H9 (cell line): Measurements from ENCODE around the gene MCF2L. TPM values are rescaled to one million over a fixed set of nuclear protein-coding genes. Genes with fewer than 3 reads are reported as not detected.
A peak's percentile ranks its signal among the peaks of the same experiment; 100 is the strongest.

Experiments used
- DNase-seq: peaks from one replicate; pipeline ENCODE4 v3.0.0-alpha.2; 2017
- H2AFZ ChIP-seq: one replicate; pipeline ENCODE4 v1.6.1; 2013; ENCODE audit warnings: mild to moderate bottlenecking, low read length, control low read depth, moderate library complexity
- H2AK5ac ChIP-seq: 2 replicates; pipeline ENCODE4 v1.6.1; 2013; ENCODE audit warnings: low read length, control low read depth, mixed read lengths; ENCODE audit not compliant: insufficient read length
- H2BK120ac ChIP-seq: one replicate; pipeline ENCODE4 v1.6.1; 2013; ENCODE audit warnings: low read depth, mild to moderate bottlenecking, low read length, control low read depth, inconsistent platforms; ENCODE audit not compliant: poor library complexity, severe bottlenecking
- H2BK12ac ChIP-seq: 2 replicates; pipeline ENCODE4 v1.6.1; 2013; ENCODE audit warnings: low read length, control low read depth, mixed read lengths, low read depth; ENCODE audit not compliant: insufficient read length
- H2BK15ac ChIP-seq: 2 replicates; pipeline ENCODE4 v1.6.1; 2013; ENCODE audit warnings: low read depth, low read length, control low read depth
- H2BK20ac ChIP-seq: one replicate; pipeline ENCODE4 v1.6.1; 2013; ENCODE audit warnings: low read depth, mild to moderate bottlenecking, low read length, control low read depth, inconsistent platforms; ENCODE audit not compliant: poor library complexity, severe bottlenecking
- H2BK5ac ChIP-seq: 2 replicates; pipeline ENCODE4 v1.6.1; 2013; ENCODE audit warnings: low read length, control low read depth, mixed read lengths; ENCODE audit not compliant: insufficient read length
- H3K14ac ChIP-seq: 2 replicates; pipeline ENCODE4 v1.6.1; 2013; ENCODE audit warnings: low read length, control low read depth; ENCODE audit not compliant: insufficient read depth
- H3K18ac ChIP-seq: 2 replicates; pipeline ENCODE4 v1.6.1; 2013; ENCODE audit warnings: low read depth, mild to moderate bottlenecking, mixed read lengths, low read length, control low read depth; ENCODE audit not compliant: insufficient read length
- H3K23ac ChIP-seq: 2 replicates; pipeline ENCODE4 v1.6.1; 2013; ENCODE audit warnings: low read length, control low read depth, mixed read lengths, low read depth; ENCODE audit not compliant: insufficient read length
- H3K23me2 ChIP-seq: 2 replicates; pipeline ENCODE4 v1.6.1; 2013; ENCODE audit warnings: low read depth, mild to moderate bottlenecking, mixed read lengths, low read length, control low read depth; ENCODE audit not compliant: insufficient read length, poor library complexity, severe bottlenecking
- H3K27ac ChIP-seq: 2 replicates; pipeline ENCODE4 v1.5.1; 2013; ENCODE audit warnings: low read length, control low read depth, mixed read lengths, low read depth; ENCODE audit not compliant: insufficient read length
- H3K27me3 ChIP-seq: 2 replicates; pipeline ENCODE4 v1.6.1; 2013; ENCODE audit warnings: low read length, control low read depth, inconsistent platforms; ENCODE audit not compliant: insufficient read depth
- H3K4ac ChIP-seq: 2 replicates; pipeline ENCODE4 v1.6.1; 2013; ENCODE audit warnings: low read depth, mild to moderate bottlenecking, control low read depth, inconsistent platforms, low read length, moderate library complexity
- H3K4me1 ChIP-seq: 2 replicates; pipeline ENCODE4 v1.6.1; 2013; ENCODE audit warnings: low read length, control low read depth, inconsistent platforms; ENCODE audit not compliant: insufficient read depth
- H3K4me2 ChIP-seq: 2 replicates; pipeline ENCODE4 v1.6.1; 2013; ENCODE audit warnings: low read length, control low read depth, mixed read lengths; ENCODE audit not compliant: insufficient read length, insufficient read depth
- H3K56ac ChIP-seq: 2 replicates; pipeline ENCODE4 v1.6.1; 2013; ENCODE audit warnings: low read depth, mild to moderate bottlenecking, mixed read lengths, low read length, control low read depth; ENCODE audit not compliant: insufficient read length
- H3K79me1 ChIP-seq: 2 replicates; pipeline ENCODE4 v1.6.1; 2013; ENCODE audit warnings: low read depth, mild to moderate bottlenecking, moderate library complexity, low read length, control low read depth, inconsistent platforms; ENCODE audit not compliant: insufficient read depth, poor library complexity, severe bottlenecking
- H3K79me2 ChIP-seq: 2 replicates; pipeline ENCODE4 v1.6.1; 2013; ENCODE audit warnings: low read length, control low read depth, inconsistent platforms; ENCODE audit not compliant: insufficient read depth
- H3K9ac ChIP-seq: 2 replicates; pipeline ENCODE4 v1.6.1; 2013; ENCODE audit warnings: low read length, control low read depth, mixed read lengths; ENCODE audit not compliant: insufficient read length; ENCODE audit errors: extremely low read depth
- H3K9me3 ChIP-seq: one replicate; pipeline ENCODE4 v1.6.1; 2013; ENCODE audit warnings: low read depth, low read length, inconsistent platforms; ENCODE audit not compliant: control insufficient read depth
- H3T11ph ChIP-seq: one replicate; pipeline ENCODE4 v1.6.1; 2013; ENCODE audit warnings: mild to moderate bottlenecking, low read length, control low read depth, inconsistent platforms
- H4K20me1 ChIP-seq: one replicate; pipeline ENCODE4 v1.6.1; 2013; ENCODE audit not compliant: control insufficient read depth, insufficient read length, insufficient read depth
- H4K5ac ChIP-seq: 2 replicates; pipeline ENCODE4 v1.6.1; 2013; ENCODE audit warnings: low read depth, mild to moderate bottlenecking, mixed read lengths, low read length, control low read depth; ENCODE audit not compliant: insufficient read length
- H4K8ac ChIP-seq: replicated peaks from 2 replicates; pipeline ENCODE4 v1.6.1; 2013; ENCODE audit warnings: low read length, control low read depth, mixed read lengths, low read depth; ENCODE audit not compliant: insufficient read length
- H4K91ac ChIP-seq: 2 replicates; pipeline ENCODE4 v1.6.1; 2013; ENCODE audit warnings: low read depth, mild to moderate bottlenecking, moderate library complexity, mixed read lengths, low read length, control low read depth; ENCODE audit not compliant: insufficient read length
- H3K27ac Mint-ChIP-seq, 3 experiments: 2 replicates in 2 of 3; 3 replicates in 1 of 3; pipeline ENCODE4 v1.8.0; 2020 to 2021; ENCODE audit warnings: mixed read lengths in 3 of 3, mild to moderate bottlenecking in 1 of 3, moderate library complexity in 1 of 3
- H3K27me3 Mint-ChIP-seq: 2 replicates; pipeline ENCODE4 v1.8.0; 2021; ENCODE audit warnings: low read depth, mild to moderate bottlenecking, moderate library complexity, mixed read lengths
- H3K36me3 Mint-ChIP-seq, 3 experiments: 2 replicates in 2 of 3; 3 replicates in 1 of 3; pipeline ENCODE4 v1.8.0; 2020 to 2021; ENCODE audit warnings: low read depth in 3 of 3, mixed read lengths in 3 of 3; ENCODE audit not compliant: insufficient read depth in 1 of 3
- H3K4me1 Mint-ChIP-seq, 2 experiments: 2 replicates each; pipeline ENCODE4 v1.8.0; 2020; ENCODE audit warnings: mixed read lengths in 2 of 2
- H3K4me3 Mint-ChIP-seq, 2 experiments: 2 replicates in 1 of 2; 3 replicates in 1 of 2; pipeline ENCODE4 v1.8.0; 2020 to 2021; ENCODE audit warnings: mild to moderate bottlenecking in 2 of 2, mixed read lengths in 2 of 2, moderate library complexity in 1 of 2
- H3K9me3 Mint-ChIP-seq, 2 experiments: 2 replicates in 1 of 2; 3 replicates in 1 of 2; pipeline ENCODE4 v1.8.0; 2020; ENCODE audit warnings: mild to moderate bottlenecking in 2 of 2, mixed read lengths in 2 of 2, moderate library complexity in 1 of 2
- CTCF ChIP-seq: fragments of 200-600 bp; sonication (generic); conservative IDR thresholded peaks from 3 replicates; pipeline ENCODE4 v1.8.0; 2021; ENCODE audit warnings: antibody characterized with exemption, mild to moderate bottlenecking
- WGBS: extraction: QIAGEN DNeasy Blood & Tissue Kit; methylation state at CpG from one replicate; pipeline ENCODE4 v1.1.7; 2013; ENCODE audit warnings: missing lambda C conversion rate, low lambda C conversion rate, mixed read lengths; ENCODE audit not compliant: insufficient read length; ENCODE audit errors: extremely low coverage; 5-methylcytosine and 5-hydroxymethylcytosine counted together
- total RNA-seq: library from RNA; stranded (reverse); gene quantifications from 2 replicates; pipeline ENCODE4 v1.2.1, GENCODE V29; 2021

Gene MCF2L
- total RNA-seq, 1 experiment from 2014 or later, result 18.5 TPM

- Histone ChIP-seq H3K27me3 (no peaks in the 10 kb centered on the region), H3K14ac (no peak overlapping the region), H3K4me2 (no peak overlapping the region), H4K8ac (no peak overlapping the region), H4K20me1 (no peaks in the 10 kb centered on the region), H4K91ac (no peak overlapping the region), H4K5ac (no peak overlapping the region), H2BK15ac (no peak overlapping the region), H2BK20ac (no peak overlapping the region), H3K79me1 (no peaks in the 10 kb centered on the region), H2AFZ (no peak overlapping the region), H3K23ac (no peak overlapping the region), H2BK120ac (no peak overlapping the region), H3K56ac (no peak overlapping the region), H3K79me2 (no peaks in the 10 kb centered on the region), H3K18ac (no peak overlapping the region), H3T11ph (no peak overlapping the region), H3K9me3 (no peaks in the 10 kb centered on the region), H3K4ac (no peak overlapping the region), H2BK12ac (no peak overlapping the region), H2BK5ac (no peak overlapping the region), H2AK5ac (no peak overlapping the region), H3K9ac (no peak overlapping the region), H3K27ac (no peak overlapping the region), H3K23me2 (no peaks in the 10 kb centered on the region), H3K4me1 (no peaks in the 10 kb centered on the region)
- no peak for TF ChIP-seq CTCF
- no peaks in the 10 kb centered on the region for H3K4me1 Mint-ChIP-seq
- H3K27me3 Mint-ChIP-seq, result no peaks in the 10 kb centered on the region
- peaks cover 4 to 19% (median 8%) of the 10 kb centered on the region in 3 experiments for H3K36me3 Mint-ChIP-seq
- peaks cover 7 to 14% of the 10 kb centered on the region in 2 experiments; a peak in 4 of 5 replicates for H3K9me3 Mint-ChIP-seq
- peak overlapping the region in 1 of 3 experiments; percentile 74; a peak in 2 of 7 replicates for H3K27ac Mint-ChIP-seq
- DNase-seq, result no peak
- WGBS, result no CpG with 5 or more reads among the region's 9 CpGs
- H3K4me3 Mint-ChIP-seq, result no peak overlapping the region
Measured at GRCh38 chr13:113013303-113013702, 44.3 kb downstream of the MCF2L start.
